GM19351 (cell line): ENCODE results near the gene FILIP1.

Source experiments
- ATAC-seq: cut with Tn5 transposase; IDR thresholded peaks from one replicate; pipeline ENCODE4 v1.9.1; 2021; ENCODE audit warnings: mild to moderate bottlenecking, moderate library complexity; ENCODE audit not compliant: unreplicated experiment

The FILIP1 gene

GRCh38 chr6:75393806-75394205, 99.8 kb downstream of the FILIP1 start:
- no peak for ATAC-seq

GRCh38 chr6:75391276-75391675, 102.3 kb downstream of the FILIP1 start:
- no peak for ATAC-seq

GRCh38 chr6:75386050-75386770, 107.4 kb downstream of the FILIP1 start:
- ATAC-seq: no peak

GRCh38 chr6:75384116-75384515, 109.5 kb downstream of the FILIP1 start:
- no peak for ATAC-seq

GRCh38 chr6:75382634-75382900, 111.0 kb downstream of the FILIP1 start:
- no peak for ATAC-seq

GRCh38 chr6:75381877-75382633, 111.5 kb downstream of the FILIP1 start:
- ATAC-seq: no peak

GRCh38 chr6:75379536-75379935, 114.1 kb downstream of the FILIP1 start:
- ATAC-seq: no peak

- ATAC-seq: no peak
Observed at GRCh38 chr6:75378101-75378500, 115.5 kb downstream of the FILIP1 start.

GRCh38 chr6:75377386-75377785, 116.2 kb downstream of the FILIP1 start:
- ATAC-seq: no peak

GRCh38 chr6:75376347-75377024, 117.1 kb downstream of the FILIP1 start:
- no peak for ATAC-seq

- ATAC-seq: no peak
Observed at GRCh38 chr6:75374961-75375400, 118.6 kb downstream of the FILIP1 start.

- no peak for ATAC-seq
Observed at GRCh38 chr6:75372884-75373283, 120.7 kb downstream of the FILIP1 start.

- no peak for ATAC-seq
Observed at GRCh38 chr6:75370011-75370410, 123.6 kb downstream of the FILIP1 start.

- ATAC-seq: no peak
Observed at GRCh38 chr6:75368864-75369402, 124.7 kb downstream of the FILIP1 start.

- ATAC-seq: no peak
Observed at GRCh38 chr6:75368151-75368779, 125.3 kb downstream of the FILIP1 start.

- no peak for ATAC-seq
Observed at GRCh38 chr6:75363304-75363703, 130.3 kb downstream of the FILIP1 start.

GRCh38 chr6:75353644-75354043, 140.0 kb downstream of the FILIP1 start:
- no peak for ATAC-seq

GRCh38 chr6:75351570-75351969, 142.0 kb downstream of the FILIP1 start:
- ATAC-seq: no peak

- no peak for ATAC-seq
Observed at GRCh38 chr6:75350808-75351207, 142.8 kb downstream of the FILIP1 start.

GRCh38 chr6:75350156-75350555, 143.4 kb downstream of the FILIP1 start:
- ATAC-seq: no peak

GRCh38 chr6:75349262-75349984, 144.2 kb downstream of the FILIP1 start:
- no peak for ATAC-seq
